PC-9 (cell line): ENCODE results near the gene RBM38. TPM values are rescaled to one million over a fixed set of nuclear protein-coding genes. Genes with fewer than 3 reads are reported as not detected.

ENCODE experiments used
- BruUV-seq: library from RNA; stranded (reverse); fragments of 400-500 nt; replicated peaks from 2 replicates; lab custom pipeline; 2021; lab: Mats Ljungman, UMichigan
- CTCF ChIA-PET: fragments of 300-600 bp; sonication (Branson Sonifier 250); formaldehyde crosslinking; loops from one replicate; lab custom pipeline; 2022; ENCODE audit warnings: antibody characterized with exemption; lab: Charles Lee
- POLR2A ChIA-PET: fragments of 300-600 bp; sonication (Branson Sonifier 250); formaldehyde crosslinking; loops from one replicate; lab custom pipeline; 2022; ENCODE audit warnings: antibody characterized with exemption; ENCODE audit not compliant: unreplicated experiment; lab: Charles Lee
- DNase-seq, 2 experiments: peaks; one replicate each; pipeline versions ENCODE4 v3.0.0 to v3.0.0-alpha.2; 2015 to 2022; ENCODE audit warnings: mixed read lengths in 1 of 2
- H2AFZ ChIP-seq: fragments of 200-600 bp; sonication (generic); 2 replicates; pipeline ENCODE4 v1.8.1; 2017; ENCODE audit warnings: antibody characterized with exemption
- H3F3A ChIP-seq: fragments of 200-600 bp; sonication (generic); 2 replicates; pipeline ENCODE4 v1.8.1; 2017; ENCODE audit warnings: antibody characterized with exemption, mild to moderate bottlenecking, low read depth; ENCODE audit not compliant: insufficient read depth
- H3K27ac ChIP-seq: fragments of 200-600 bp; sonication (generic); 2 replicates; pipeline ENCODE4 v1.6.1; 2016; ENCODE audit warnings: mixed run types
- H3K27me3 ChIP-seq: fragments of 200-600 bp; sonication (generic); 2 replicates; pipeline ENCODE4 v1.6.1; 2016; ENCODE audit warnings: low read depth, mixed run types; ENCODE audit not compliant: insufficient read depth
- H3K36me3 ChIP-seq: fragments of 200-600 bp; sonication (generic); 2 replicates; pipeline ENCODE4 v1.6.1; 2016; ENCODE audit warnings: low read depth, mixed run types
- H3K4me1 ChIP-seq: fragments of 200-600 bp; sonication (generic); replicated peaks from 2 replicates; pipeline ENCODE4 v1.6.1; 2016; ENCODE audit warnings: mixed run types; ENCODE audit not compliant: insufficient read depth
- H3K4me2 ChIP-seq: fragments of 200-600 bp; sonication (generic); 2 replicates; pipeline ENCODE4 v1.6.1; 2017; ENCODE audit warnings: mixed run types
- H3K4me3 ChIP-seq: fragments of 200-600 bp; sonication (generic); 2 replicates; pipeline ENCODE4 v1.6.1; 2016; ENCODE audit warnings: mixed run types
- H3K79me2 ChIP-seq: fragments of 200-600 bp; sonication (generic); 2 replicates; pipeline ENCODE4 v1.6.1; 2017; ENCODE audit warnings: low read depth, mixed run types
- H3K9me2 ChIP-seq: fragments of 200-600 bp; sonication (generic); 2 replicates; pipeline ENCODE4 v1.8.1; 2017; ENCODE audit warnings: mild to moderate bottlenecking; ENCODE audit not compliant: insufficient read depth
- H3K9me3 ChIP-seq: fragments of 200-600 bp; sonication (generic); 2 replicates; pipeline ENCODE4 v1.8.1; 2016; ENCODE audit warnings: low read depth; ENCODE audit not compliant: insufficient read depth
- H4K20me1 ChIP-seq: fragments of 200-600 bp; sonication (generic); 2 replicates; pipeline ENCODE4 v1.8.1; 2017; ENCODE audit not compliant: insufficient read depth
- EZH2 ChIP-seq: fragments of 200-600 bp; sonication (generic); IDR thresholded peaks from 2 replicates; pipeline ENCODE4 v1.8.0; 2017; ENCODE audit warnings: antibody characterized with exemption, low read depth
- intact Hi-C: fragments of 100-400 bp; cut with micrococcal nuclease; formaldehyde crosslinking; loops from one replicate; pipeline ENCODE4 v1.10.0; 2022; ENCODE audit not compliant: unreplicated experiment
- total RNA-seq: library from RNA; stranded (reverse); gene quantifications from 2 replicates; pipeline ENCODE4 v1.2.3, GENCODE V29; 2021
- TF ChIP-seq, protein P1 (sequence below): fragments of 200-600 bp; sonication (generic); conservative IDR thresholded peaks from 2 replicates; pipeline ENCODE4 v1.6.1; 2017; ENCODE audit warnings: mixed run types, antibody characterized with exemption, mild to moderate bottlenecking, moderate library complexity

Gene RBM38
- total RNA-seq, 1 experiment from 2014 or later: 25.6 TPM

- H3K27me3 ChIP-seq: peaks cover 54% of the 10 kb centered on the region
- TF ChIP-seq, protein P1, sequence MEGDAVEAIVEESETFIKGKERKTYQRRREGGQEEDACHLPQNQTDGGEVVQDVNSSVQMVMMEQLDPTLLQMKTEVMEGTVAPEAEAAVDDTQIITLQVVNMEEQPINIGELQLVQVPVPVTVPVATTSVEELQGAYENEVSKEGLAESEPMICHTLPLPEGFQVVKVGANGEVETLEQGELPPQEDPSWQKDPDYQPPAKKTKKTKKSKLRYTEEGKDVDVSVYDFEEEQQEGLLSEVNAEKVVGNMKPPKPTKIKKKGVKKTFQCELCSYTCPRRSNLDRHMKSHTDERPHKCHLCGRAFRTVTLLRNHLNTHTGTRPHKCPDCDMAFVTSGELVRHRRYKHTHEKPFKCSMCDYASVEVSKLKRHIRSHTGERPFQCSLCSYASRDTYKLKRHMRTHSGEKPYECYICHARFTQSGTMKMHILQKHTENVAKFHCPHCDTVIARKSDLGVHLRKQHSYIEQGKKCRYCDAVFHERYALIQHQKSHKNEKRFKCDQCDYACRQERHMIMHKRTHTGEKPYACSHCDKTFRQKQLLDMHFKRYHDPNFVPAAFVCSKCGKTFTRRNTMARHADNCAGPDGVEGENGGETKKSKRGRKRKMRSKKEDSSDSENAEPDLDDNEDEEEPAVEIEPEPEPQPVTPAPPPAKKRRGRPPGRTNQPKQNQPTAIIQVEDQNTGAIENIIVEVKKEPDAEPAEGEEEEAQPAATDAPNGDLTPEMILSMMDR: no peak
- no peak for TF ChIP-seq EZH2
- no peaks in the 10 kb centered on the region for H4K20me1 ChIP-seq
- peaks cover 3% of the 10 kb centered on the region for H3K4me1 ChIP-seq
- H3K36me3 ChIP-seq: no peaks in the 10 kb centered on the region
- H3K9me3 ChIP-seq: no peaks in the 10 kb centered on the region
- peaks cover 7% of the 10 kb centered on the region; the same call in 1 of the 2 replicates for H3F3A ChIP-seq
- no peaks in the 10 kb centered on the region for H3K9me2 ChIP-seq
- no peak overlapping the region for H3K27ac ChIP-seq
- ChIA-PET CTCF (no interaction called here), POLR2A (no interaction called here)
- H3K4me2 ChIP-seq: no peak overlapping the region
- H2AFZ ChIP-seq: no peak overlapping the region
- no TSS peak for BruUV-seq
- intact Hi-C loops: no loop called here
- H3K4me3 ChIP-seq: no peak overlapping the region
- no peak for DNase-seq
- no peaks in the 10 kb centered on the region for H3K79me2 ChIP-seq
These were observed 53.3 kb downstream of the RBM38 start for GRCh38 chr20:57444394-57445048.

DNA sequence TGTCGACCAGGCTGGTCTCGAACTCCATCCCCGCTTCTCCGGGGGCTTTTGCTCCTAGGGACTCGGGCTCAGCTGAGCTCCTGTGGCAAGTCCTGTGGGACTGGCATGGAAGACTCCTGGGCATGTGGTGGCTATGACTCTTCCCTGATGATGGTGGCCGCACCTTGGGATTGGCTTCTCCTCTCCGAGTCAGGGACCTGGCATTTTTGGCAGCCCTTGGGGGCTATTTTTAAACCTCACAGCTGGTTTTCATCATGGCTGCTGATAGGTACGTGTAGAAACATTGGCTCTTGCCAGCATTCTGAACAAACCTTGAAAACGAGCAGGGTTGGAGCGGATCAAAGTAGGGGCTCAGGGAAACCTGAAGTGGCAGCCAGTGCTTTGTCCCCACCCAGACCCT, 54.1 kb downstream of the RBM38 start:
- ChIA-PET CTCF (interaction anchor here (0.6 to 0.7 kb wide), 2 partner anchors 86 to 651 kb away, joined by 3 to 5 read pairs; no protein-coding TSS in a partner anchor), POLR2A (no interaction called here)
- Histone ChIP-seq H3K4me3 (no peak overlapping the region), H3F3A (no peaks in the 10 kb centered on the region; the same call in 1 of the 2 replicates), H3K27me3 (peaks cover 61% of the 10 kb centered on the region), H3K4me1 (peaks cover 6% of the 10 kb centered on the region; the same call in 1 of the 2 replicates), H3K36me3 (no peaks in the 10 kb centered on the region), H3K9me3 (no peaks in the 10 kb centered on the region), H4K20me1 (peaks cover 3% of the 10 kb centered on the region; the same call in 1 of the 2 replicates), H3K79me2 (no peaks in the 10 kb centered on the region), H2AFZ (no peak overlapping the region), H3K27ac (no peak overlapping the region), H3K4me2 (no peak overlapping the region), H3K9me2 (no peaks in the 10 kb centered on the region)
- TF ChIP-seq EZH2: no peak
- TF ChIP-seq, protein P1: no peak
- no TSS peak for BruUV-seq
- intact Hi-C loops: no loop called here
- DNase-seq: no peak

DNA sequence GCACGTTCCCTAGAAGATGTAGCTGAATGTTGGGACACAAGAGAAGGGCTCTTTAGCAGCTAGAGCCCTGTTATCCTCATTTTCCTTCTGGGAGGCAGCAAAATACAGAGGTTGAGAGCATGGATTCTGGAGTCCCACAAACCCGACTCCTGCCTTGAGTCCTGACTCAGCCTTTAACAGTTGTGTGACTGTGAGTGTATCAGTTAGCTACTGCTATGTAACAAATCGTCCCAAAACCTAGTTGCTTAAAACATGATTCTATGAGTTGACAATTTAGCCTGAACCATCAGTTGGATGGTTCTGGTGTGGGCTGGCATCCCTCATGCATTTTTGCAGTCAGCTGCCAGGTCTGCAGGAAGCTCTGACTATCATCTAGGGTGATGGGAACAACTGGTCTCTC, 54.6 kb downstream of the RBM38 start:
- no peaks in the 10 kb centered on the region for H3K36me3 ChIP-seq
- no peak for DNase-seq
- intact Hi-C loops: no loop called here
- TF ChIP-seq, protein P1: no peak
- no peak for TF ChIP-seq EZH2
- peaks cover 6% of the 10 kb centered on the region; the same call in 1 of the 2 replicates for H3K4me1 ChIP-seq
- no peak overlapping the region for H2AFZ ChIP-seq
- no peaks in the 10 kb centered on the region for H3K79me2 ChIP-seq
- ChIA-PET POLR2A (no interaction called here), CTCF (interaction anchor here (0.6 to 0.7 kb wide), 2 partner anchors 86 to 651 kb away, joined by 3 to 5 read pairs; no protein-coding TSS in a partner anchor)
- no TSS peak for BruUV-seq
- peaks cover 66% of the 10 kb centered on the region for H3K27me3 ChIP-seq
- H3K9me3 ChIP-seq: no peaks in the 10 kb centered on the region
- H4K20me1 ChIP-seq: peaks cover 3% of the 10 kb centered on the region; the same call in 1 of the 2 replicates
- no peak overlapping the region for H3K27ac ChIP-seq
- H3F3A ChIP-seq: no peaks in the 10 kb centered on the region
- no peaks in the 10 kb centered on the region for H3K9me2 ChIP-seq
- no peak overlapping the region for H3K4me3 ChIP-seq
- H3K4me2 ChIP-seq: no peak overlapping the region
